Nephron progenitor cell (in vitro differentiated cells): ENCODE results near the gene DNAJC4.

ENCODE experiments used
- DNase-seq: peaks from one replicate; pipeline ENCODE4 v3.0.0; 2021
- H3K27ac Mint-ChIP-seq: 2 replicates; pipeline ENCODE4 v1.8.0; 2021; ENCODE audit warnings: mild to moderate bottlenecking, moderate library complexity, mixed read lengths
- H3K27me3 Mint-ChIP-seq: 2 replicates; pipeline ENCODE4 v1.8.0; 2021; ENCODE audit warnings: mild to moderate bottlenecking, low read depth, mixed read lengths; ENCODE audit not compliant: poor library complexity
- H3K36me3 Mint-ChIP-seq: 2 replicates; pipeline ENCODE4 v1.8.0; 2021; ENCODE audit warnings: low read depth, mixed read lengths
- H3K4me1 Mint-ChIP-seq: 2 replicates; pipeline ENCODE4 v1.8.0; 2021; ENCODE audit warnings: mixed read lengths
- H3K4me3 Mint-ChIP-seq: 2 replicates; pipeline ENCODE4 v1.8.0; 2021; ENCODE audit warnings: mild to moderate bottlenecking, moderate library complexity, mixed read lengths
- H3K9me3 Mint-ChIP-seq: 2 replicates; pipeline ENCODE4 v1.8.0; 2021; ENCODE audit warnings: mild to moderate bottlenecking, moderate library complexity, mixed read lengths
- CTCF ChIP-seq: fragments of 200-600 bp; sonication (generic); IDR thresholded peaks from 2 replicates; pipeline ENCODE4 v1.5.0; 2021; ENCODE audit warnings: antibody characterized with exemption

Gene DNAJC4

GRCh38 chr11:64249563-64250414, 19.4 kb downstream of the DNAJC4 start:
- H3K4me3 Mint-ChIP-seq = peak overlapping the region; percentile 34
- TF ChIP-seq CTCF = no peak

GRCh38 chr11:64250415-64251015, 20.2 kb downstream of the DNAJC4 start:
- no peak for TF ChIP-seq CTCF
- peak overlapping the region; percentile 80 for H3K4me3 Mint-ChIP-seq
- H3K4me1 Mint-ChIP-seq = peaks cover 49% of the 10 kb centered on the region
- H3K36me3 Mint-ChIP-seq = no peaks in the 10 kb centered on the region
- peaks cover 3% of the 10 kb centered on the region for H3K27me3 Mint-ChIP-seq
- no peaks in the 10 kb centered on the region for H3K9me3 Mint-ChIP-seq
- no peak overlapping the region for H3K27ac Mint-ChIP-seq
- DNase-seq = no peak

More at GRCh38 chr11:64249563-64250414, 19.4 kb downstream of the DNAJC4 start:
- H3K27ac Mint-ChIP-seq = no peak overlapping the region
- no peaks in the 10 kb centered on the region for H3K9me3 Mint-ChIP-seq
- H3K4me1 Mint-ChIP-seq = peaks cover 45% of the 10 kb centered on the region
- no peaks in the 10 kb centered on the region for H3K36me3 Mint-ChIP-seq
- DNase-seq = no peak
- peaks cover 3% of the 10 kb centered on the region for H3K27me3 Mint-ChIP-seq

- Mint-ChIP-seq H3K4me3 (peak within 1 kb of the TSS; percentile 92), H3K27ac (no peak within 1 kb of the TSS), H3K4me1 (peaks cover 49% of the 10 kb centered on the region), H3K36me3 (no peaks in the 10 kb centered on the region), H3K9me3 (no peaks in the 10 kb centered on the region), H3K27me3 (peaks cover 3% of the 10 kb centered on the region)
- DNase-seq = peak; percentile 79
- peak; percentile 47 for TF ChIP-seq CTCF
These were observed 20.8 kb downstream of the DNAJC4 start, which contains the start of gene PLCB3 for GRCh38 chr11:64251016-64251752. Gene PLCB3 (plus strand): TSS chr11:64251530. CDS start chr11:64251650, 120 bp downstream.

GRCh38 chr11:64251753-64252002, 21.3 kb downstream of the DNAJC4 start:
- Mint-ChIP-seq H3K4me3 (peak overlapping the region; percentile 92), H3K9me3 (no peaks in the 10 kb centered on the region), H3K4me1 (peaks cover 49% of the 10 kb centered on the region), H3K27me3 (peaks cover 3% of the 10 kb centered on the region), H3K36me3 (no peaks in the 10 kb centered on the region), H3K27ac (no peak overlapping the region)
- DNase-seq = no peak
- TF ChIP-seq CTCF = no peak

- no peak for TF ChIP-seq CTCF
- Mint-ChIP-seq H3K4me1 (peaks cover 49% of the 10 kb centered on the region), H3K27me3 (peaks cover 3% of the 10 kb centered on the region), H3K36me3 (no peaks in the 10 kb centered on the region), H3K27ac (no peak overlapping the region), H3K9me3 (no peaks in the 10 kb centered on the region), H3K4me3 (peak overlapping the region; percentile 92)
- DNase-seq = no peak
These were observed 21.9 kb downstream of the DNAJC4 start for GRCh38 chr11:64252003-64252872.
